PC-3 (cell line): ENCODE results near the gene EYS. TPM values are rescaled to one million over a fixed set of nuclear protein-coding genes. Genes with fewer than 3 reads are reported as not detected.
"Not testable (repeated sequence)": the region's sequence is repeated elsewhere in the genome, so short reads cannot be mapped to it uniquely, and the experiment has no call there.

ENCODE experiments used
- ATAC-seq: fragments of 200-7000 bp; cut with Tn5 transposase; 2 replicates; pipeline ENCODE4 v1.9.1; 2020; ENCODE audit warnings: mild to moderate bottlenecking, moderate library complexity
- BruUV-seq: library from RNA; stranded (reverse); fragments of 400-500 nt; replicated peaks from 2 replicates; lab custom pipeline; 2021; lab: Mats Ljungman, UMichigan
- CTCF ChIA-PET: fragments of 300-600 bp; sonication (Branson Sonifier 250); formaldehyde crosslinking; loops from one replicate; lab custom pipeline; 2022; ENCODE audit warnings: antibody characterized with exemption; lab: Charles Lee
- POLR2A ChIA-PET: fragments of 300-600 bp; sonication (Branson Sonifier 250); formaldehyde crosslinking; loops from one replicate; lab custom pipeline; 2022; ENCODE audit warnings: antibody characterized with exemption; ENCODE audit not compliant: unreplicated experiment; lab: Charles Lee
- DNase-seq: peaks from one replicate; pipeline ENCODE4 v3.0.0-alpha.2; 2015
- H2AFZ ChIP-seq: fragments of 300-600 bp; sonication (generic); 2 replicates; pipeline ENCODE4 v1.6.0; 2016; ENCODE audit warnings: antibody characterized with exemption, low read length
- H3F3A ChIP-seq: fragments of 300-600 bp; sonication (generic); one replicate; pipeline ENCODE4 v1.6.0; 2017; ENCODE audit warnings: antibody characterized with exemption, low read length, control low read depth, mild to moderate bottlenecking; ENCODE audit not compliant: unreplicated experiment
- H3K27ac ChIP-seq: fragments of 300-600 bp; sonication (generic); 2 replicates; pipeline ENCODE4 v1.5.1; 2016; ENCODE audit warnings: mild to moderate bottlenecking, low read length
- H3K27me3 ChIP-seq: fragments of 300-600 bp; sonication (generic); 2 replicates; pipeline ENCODE4 v1.6.1; 2016; ENCODE audit warnings: low read length, mixed read lengths
- H3K36me3 ChIP-seq: fragments of 300-600 bp; sonication (generic); 2 replicates; pipeline ENCODE4 v1.6.1; 2016; ENCODE audit warnings: low read depth, mixed run types, low read length, mixed read lengths
- H3K4me1 ChIP-seq: fragments of 300-600 bp; sonication (generic); 2 replicates; pipeline ENCODE4 v1.5.1; 2016; ENCODE audit warnings: low read length; ENCODE audit not compliant: insufficient read depth
- H3K4me2 ChIP-seq: fragments of 300-600 bp; sonication (generic); 2 replicates; pipeline ENCODE4 v1.6.0; 2016; ENCODE audit warnings: low read length
- H3K4me3 ChIP-seq: fragments of 300-600 bp; sonication (generic); 2 replicates; pipeline ENCODE4 v1.5.1; 2016; ENCODE audit warnings: mild to moderate bottlenecking, low read length, mixed read lengths
- H3K79me2 ChIP-seq: fragments of 300-600 bp; sonication (generic); 2 replicates; pipeline ENCODE4 v1.6.1; 2017; ENCODE audit warnings: low read length, mixed read lengths
- H3K9ac ChIP-seq: fragments of 300-600 bp; sonication (generic); 2 replicates; pipeline ENCODE4 v1.6.0; 2016; ENCODE audit warnings: mild to moderate bottlenecking, low read length
- H3K9me2 ChIP-seq: fragments of 300-600 bp; sonication (generic); replicated peaks from 2 replicates; pipeline ENCODE4 v1.6.1; 2016; ENCODE audit warnings: mixed run types, low read length, mixed read lengths
- H3K9me3 ChIP-seq: fragments of 300-600 bp; sonication (generic); 2 replicates; pipeline ENCODE4 v1.6.1; 2016; ENCODE audit warnings: low read length, mixed read lengths
- H4K20me1 ChIP-seq: fragments of 300-600 bp; sonication (generic); 2 replicates; pipeline ENCODE4 v1.6.1; 2016; ENCODE audit warnings: low read length, mixed read lengths
- EZH2 ChIP-seq: fragments of 300-600 bp; sonication (generic); IDR thresholded peaks from one replicate; pipeline ENCODE4 v1.6.1; 2017; ENCODE audit warnings: antibody characterized with exemption, mild to moderate bottlenecking, low read length; ENCODE audit not compliant: unreplicated experiment
- EZH2phosphoT487 ChIP-seq: fragments of 300-600 bp; sonication (generic); IDR thresholded peaks from 2 replicates; pipeline ENCODE4 v1.6.1; 2018; ENCODE audit warnings: mild to moderate bottlenecking, antibody characterized with exemption, low read length, borderline replicate concordance
- intact Hi-C: fragments of 100-400 bp; cut with micrococcal nuclease; formaldehyde crosslinking; loops from 2 replicates; pipeline ENCODE4 v1.9.0; 2023
- total RNA-seq: library from RNA; depleted of rRNA; stranded (reverse); fragments of >200 nt; gene quantifications from 2 replicates; pipeline ENCODE4 v1.2.3, GENCODE V29; 2014
- TF ChIP-seq, protein P1 (sequence below): fragments of 300-600 bp; sonication (generic); conservative IDR thresholded peaks from 2 replicates; pipeline ENCODE4 v1.5.1; 2017; ENCODE audit warnings: antibody characterized with exemption, low read depth, mild to moderate bottlenecking, low read length

Gene EYS
- total RNA-seq, 1 experiment from 2014 or later = 0.07 TPM

DNA sequence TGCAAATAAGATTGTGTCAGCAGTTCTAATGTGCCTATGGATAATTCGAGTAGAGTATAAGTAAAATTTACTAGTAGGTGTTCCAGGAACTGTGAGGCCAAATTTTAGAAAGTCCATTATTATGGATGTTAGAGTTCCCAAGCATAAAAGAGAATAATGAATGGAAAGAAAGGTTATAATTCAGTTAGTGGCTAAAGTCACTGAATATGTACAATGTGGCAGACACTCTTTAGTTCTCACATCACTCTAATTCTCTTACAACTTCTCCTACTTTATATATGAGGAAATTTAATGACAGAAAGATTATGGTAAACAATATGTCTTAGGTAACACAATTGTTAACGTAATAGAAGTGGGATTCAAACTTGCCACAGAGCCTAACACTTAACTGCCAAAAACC lies 75.3 kb downstream of the EYS start:
- Histone ChIP-seq H3K27me3 (no peaks in the 10 kb centered on the region), H3K4me1 (no peaks in the 10 kb centered on the region), H3K9me2 (no peaks in the 10 kb centered on the region), H3K4me2 (no peak overlapping the region), H2AFZ (no peak overlapping the region), H3K9me3 (no peaks in the 10 kb centered on the region), H3F3A (no peaks in the 10 kb centered on the region), H3K9ac (no peak overlapping the region), H3K36me3 (no peaks in the 10 kb centered on the region), H4K20me1 (no peaks in the 10 kb centered on the region), H3K27ac (no peak overlapping the region), H3K4me3 (no peak overlapping the region), H3K79me2 (no peaks in the 10 kb centered on the region)
- no peak for TF ChIP-seq EZH2
- TF ChIP-seq, protein P1, sequence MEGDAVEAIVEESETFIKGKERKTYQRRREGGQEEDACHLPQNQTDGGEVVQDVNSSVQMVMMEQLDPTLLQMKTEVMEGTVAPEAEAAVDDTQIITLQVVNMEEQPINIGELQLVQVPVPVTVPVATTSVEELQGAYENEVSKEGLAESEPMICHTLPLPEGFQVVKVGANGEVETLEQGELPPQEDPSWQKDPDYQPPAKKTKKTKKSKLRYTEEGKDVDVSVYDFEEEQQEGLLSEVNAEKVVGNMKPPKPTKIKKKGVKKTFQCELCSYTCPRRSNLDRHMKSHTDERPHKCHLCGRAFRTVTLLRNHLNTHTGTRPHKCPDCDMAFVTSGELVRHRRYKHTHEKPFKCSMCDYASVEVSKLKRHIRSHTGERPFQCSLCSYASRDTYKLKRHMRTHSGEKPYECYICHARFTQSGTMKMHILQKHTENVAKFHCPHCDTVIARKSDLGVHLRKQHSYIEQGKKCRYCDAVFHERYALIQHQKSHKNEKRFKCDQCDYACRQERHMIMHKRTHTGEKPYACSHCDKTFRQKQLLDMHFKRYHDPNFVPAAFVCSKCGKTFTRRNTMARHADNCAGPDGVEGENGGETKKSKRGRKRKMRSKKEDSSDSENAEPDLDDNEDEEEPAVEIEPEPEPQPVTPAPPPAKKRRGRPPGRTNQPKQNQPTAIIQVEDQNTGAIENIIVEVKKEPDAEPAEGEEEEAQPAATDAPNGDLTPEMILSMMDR = no peak
- TF ChIP-seq EZH2phosphoT487 = no peak
- ATAC-seq (no peak), DNase-seq (no peak)
- intact Hi-C loops = no loop called here
- BruUV-seq = no TSS peak
- ChIA-PET CTCF (no interaction called here), POLR2A (no interaction called here)

DNA sequence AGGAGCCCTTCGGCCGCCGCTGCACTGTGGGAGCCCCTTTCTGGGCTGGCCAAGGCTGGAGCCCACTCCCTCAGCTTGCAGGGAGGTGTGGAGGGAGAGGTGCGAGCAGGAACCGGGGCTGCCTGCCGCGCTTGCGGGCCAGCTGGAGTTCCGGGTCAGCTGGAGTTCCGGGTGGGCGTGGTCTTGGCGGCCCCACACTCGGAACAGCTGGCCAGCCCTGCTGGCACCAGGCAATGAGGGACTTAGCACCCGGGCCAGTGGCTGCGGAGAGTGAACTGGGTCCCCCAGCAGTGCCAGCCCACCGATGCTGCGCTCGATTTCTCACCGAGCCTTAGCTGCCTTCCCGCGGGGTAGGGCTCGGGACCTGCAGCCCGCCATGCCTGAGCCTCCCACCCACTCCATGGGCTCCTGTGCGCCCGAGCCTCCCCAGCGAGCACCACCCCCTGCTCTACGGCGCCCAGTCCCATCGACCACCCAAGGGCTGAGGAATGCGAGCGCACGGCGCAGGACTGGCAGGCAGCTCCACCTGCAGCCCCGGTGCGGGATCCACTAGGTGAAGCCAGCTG lies 79.5 kb downstream of the EYS start:
- H3K27me3 ChIP-seq, H3K4me2 ChIP-seq, H3K4me3 ChIP-seq, H3K27ac ChIP-seq, H2AFZ ChIP-seq, H3K36me3 ChIP-seq, H3K9me2 ChIP-seq, H3K9ac ChIP-seq, ATAC-seq, H3F3A ChIP-seq, intact Hi-C loops, H4K20me1 ChIP-seq, DNase-seq, CTCF ChIA-PET, H3K79me2 ChIP-seq, BruUV-seq, H3K9me3 ChIP-seq, H3K4me1 ChIP-seq: not testable (repeated sequence)
- POLR2A ChIA-PET = interaction anchor here (0.6 kb wide), 1 partner anchor 1100 kb away, joined by 4 read pairs; no protein-coding TSS in a partner anchor

DNA sequence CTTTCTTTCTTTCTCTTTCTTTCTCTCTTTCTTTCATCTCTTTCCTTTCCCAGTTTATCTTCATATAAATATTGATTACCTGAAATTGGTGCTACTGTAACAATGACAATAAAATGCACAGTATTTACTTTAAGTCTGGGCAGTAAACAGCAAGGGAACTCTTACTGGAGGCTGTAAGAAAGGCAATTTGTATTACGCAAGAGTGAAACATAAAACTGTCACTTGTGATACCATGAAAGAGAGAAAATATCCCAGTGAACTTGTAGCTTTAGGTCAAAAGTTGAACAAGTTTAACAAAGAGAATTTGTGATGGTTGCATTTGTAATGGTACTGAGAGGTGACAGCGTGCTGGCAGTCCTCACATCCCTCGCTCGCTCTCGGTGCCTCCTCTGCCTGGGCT lies 80.0 kb downstream of the EYS start:
- no peaks in the 10 kb centered on the region for H3K27me3 ChIP-seq
- POLR2A ChIA-PET = interaction anchor here (0.6 kb wide), 1 partner anchor 1100 kb away, joined by 4 read pairs; no protein-coding TSS in a partner anchor
- CTCF ChIA-PET = no interaction called here
- H3K79me2 ChIP-seq = no peaks in the 10 kb centered on the region
- H3K9me2 ChIP-seq = no peaks in the 10 kb centered on the region
- H3F3A ChIP-seq = no peaks in the 10 kb centered on the region
- BruUV-seq = no TSS peak
- TF ChIP-seq EZH2 = no peak
- TF ChIP-seq EZH2phosphoT487 = no peak
- TF ChIP-seq, protein P1 = no peak
- intact Hi-C loops = no loop called here
- H3K4me3 ChIP-seq = no peak overlapping the region
- H3K36me3 ChIP-seq = no peaks in the 10 kb centered on the region
- H3K4me2 ChIP-seq = no peak overlapping the region
- H3K9me3 ChIP-seq = no peaks in the 10 kb centered on the region
- H3K4me1 ChIP-seq = peaks cover 7% of the 10 kb centered on the region
- H4K20me1 ChIP-seq = no peaks in the 10 kb centered on the region
- no peak overlapping the region for H3K27ac ChIP-seq
- ATAC-seq (no peak), DNase-seq (no peak)
- H2AFZ ChIP-seq = no peak overlapping the region
- no peak overlapping the region for H3K9ac ChIP-seq
